Measurements from ENCODE around the gene LPO.
A peak's percentile ranks its signal among the peaks of the same experiment; 100 is the strongest.

Gene LPO

GRCh38 chr17:58317421-58318064 is 79.2 kb downstream of the LPO start:
- DNase-seq (ENCODE audit: low spot score): peak; percentile 92

- DNase-seq (ENCODE audit: low spot score): no peak
Measured at GRCh38 chr17:58318065-58318481, 79.7 kb downstream of the LPO start.
